ENCODE data around the gene CACNB4.

- TF ChIP-seq ZNF274 (IDR thresholded peaks at IDR 0.05; ENCODE audit: low read depth, low read length) = no peak
- TF ChIP-seq YY1 (IDR thresholded peaks at IDR 0.05; ENCODE audit: insufficient read depth, insufficient read length) = no peak
- TF ChIP-seq SUZ12 (IDR thresholded peaks at IDR 0.05; ENCODE audit: extremely low read depth, insufficient read depth, insufficient read length) = no peak
Observed at GRCh38 chr2:151959238-151959637, 139.6 kb downstream of the CACNB4 start.
